ENCODE data around the gene MAN2B2.
"Not testable (repeated sequence)": the region's sequence is repeated elsewhere in the genome, so short reads cannot be mapped to it uniquely, and the experiment has no call there.

MAN2B2 gene

GRCh38 chr4:6647169-6647568, 72.2 kb downstream of the MAN2B2 start:
- DNase-seq = no peak

GRCh38 chr4:6647582-6648230, 72.7 kb downstream of the MAN2B2 start:
- no peak for DNase-seq

- DNase-seq = no peak
These were observed 74.2 kb downstream of the MAN2B2 start for GRCh38 chr4:6649216-6649615.

GRCh38 chr4:6654211-6654610, 79.2 kb downstream of the MAN2B2 start:
- DNase-seq = not testable (repeated sequence)

- DNase-seq = not testable (repeated sequence)
These were observed 80.3 kb downstream of the MAN2B2 start for GRCh38 chr4:6655291-6655690.

GRCh38 chr4:6655924-6656323, 80.9 kb downstream of the MAN2B2 start:
- no peak for DNase-seq

- DNase-seq = no peak
These were observed 82.5 kb downstream of the MAN2B2 start for GRCh38 chr4:6657242-6658208.

- DNase-seq = no peak
These were observed 83.2 kb downstream of the MAN2B2 start for GRCh38 chr4:6658209-6658595.

- DNase-seq = peak; percentile 34
These were observed 83.6 kb downstream of the MAN2B2 start for GRCh38 chr4:6658597-6659075.

GRCh38 chr4:6659897-6660296, 84.9 kb downstream of the MAN2B2 start:
- no peak for DNase-seq

- no peak for DNase-seq
These were observed 85.4 kb downstream of the MAN2B2 start for GRCh38 chr4:6660430-6660829.

GRCh38 chr4:6662591-6662990, 87.6 kb downstream of the MAN2B2 start:
- DNase-seq = no peak

GRCh38 chr4:6663596-6664393, 88.8 kb downstream of the MAN2B2 start:
- no peak for DNase-seq

- no peak for DNase-seq
These were observed 90.3 kb downstream of the MAN2B2 start for GRCh38 chr4:6665320-6665654.

GRCh38 chr4:6668391-6668790, 93.4 kb downstream of the MAN2B2 start:
- peak; percentile 29 for DNase-seq

- DNase-seq = no peak
These were observed 96.7 kb downstream of the MAN2B2 start for GRCh38 chr4:6671648-6672047.

GRCh38 chr4:6672131-6672530, 97.1 kb downstream of the MAN2B2 start:
- no peak for DNase-seq

GRCh38 chr4:6672541-6673190, 97.7 kb downstream of the MAN2B2 start:
- DNase-seq = not testable (repeated sequence)
